ENCODE measurements around the gene CCDC50.

CCDC50 gene

DNA sequence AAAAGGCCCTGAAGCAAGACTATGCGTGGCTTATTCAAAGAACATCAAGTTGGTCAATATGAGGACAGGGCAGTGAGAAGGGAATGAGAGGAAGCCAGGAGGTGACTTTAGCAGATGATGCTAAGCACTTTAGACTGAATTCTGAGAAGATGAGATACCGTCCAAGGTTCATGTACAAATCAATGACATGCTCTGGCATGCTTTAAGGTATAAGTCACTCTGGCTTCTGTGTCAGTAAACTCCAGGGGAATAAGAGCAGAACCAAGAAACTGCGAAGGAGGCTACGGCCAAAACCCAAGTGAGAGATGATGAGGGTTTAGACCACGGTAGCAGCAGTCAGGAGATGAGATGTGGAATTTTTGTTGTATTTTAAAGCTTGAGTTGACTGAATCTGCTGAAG is 8.9 kb upstream of the CCDC50 start:
- no peak for DNase-seq (ENCODE audit: low read depth, low spot score)
- Histone ChIP-seq H3K27me3 (ENCODE audit: control insufficient read depth, insufficient read depth, low read length) (no peaks in the 10 kb centered on the region), H3K9me3 (ENCODE audit: control insufficient read depth, insufficient read depth, low read length) (no peaks in the 10 kb centered on the region), H3K27ac (ENCODE audit: low read length) (no peak overlapping the region), H3K4me1 (ENCODE audit: control insufficient read depth, insufficient read depth, low read length) (no peaks in the 10 kb centered on the region), H3K36me3 (ENCODE audit: control insufficient read depth, insufficient read depth, low read length) (no peaks in the 10 kb centered on the region), H3K4me3 (ENCODE audit: low read length) (no peak overlapping the region)
- no CpG with 5 or more reads among the region's 5 CpGs for WGBS (ENCODE audit: insufficient coverage, insufficient read length)

DNA sequence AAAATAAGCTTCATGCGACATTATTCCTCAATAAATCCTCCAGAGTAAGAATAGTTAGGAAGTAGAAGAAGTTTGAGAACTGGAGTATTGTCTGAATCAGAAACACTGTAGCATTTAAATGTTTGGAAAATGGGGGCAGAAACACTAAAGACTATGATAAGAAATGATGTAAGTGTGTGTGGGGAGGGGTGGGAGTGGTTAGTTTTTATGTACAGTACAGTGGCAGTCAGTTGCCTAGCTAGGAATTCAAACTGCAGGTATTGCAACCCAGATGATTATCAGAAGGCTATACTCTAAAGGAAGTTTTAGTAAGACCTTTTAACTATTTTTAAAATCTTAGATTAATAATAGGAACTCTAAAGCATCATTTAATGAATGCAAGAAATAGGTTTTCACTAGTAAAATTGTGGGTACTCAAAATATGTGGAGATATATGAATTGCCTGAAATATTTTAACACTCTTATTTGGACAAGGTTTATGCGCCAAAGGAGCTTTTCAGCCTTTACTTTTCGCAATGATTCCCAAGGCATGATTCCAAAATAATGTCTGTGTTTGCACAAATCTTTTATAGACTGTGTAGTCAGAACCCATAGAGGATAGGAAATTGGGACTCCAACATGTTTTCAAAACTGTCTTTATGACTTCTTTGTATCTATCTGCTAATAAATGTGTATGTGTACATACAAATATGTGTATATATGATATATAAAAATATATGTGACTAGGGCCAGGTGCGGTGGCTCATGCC is 8.0 kb upstream of the CCDC50 start:
- Histone ChIP-seq H3K4me3 (ENCODE audit: low read length) (no peak overlapping the region), H3K36me3 (ENCODE audit: control insufficient read depth, insufficient read depth, low read length) (no peaks in the 10 kb centered on the region), H3K27me3 (ENCODE audit: control insufficient read depth, insufficient read depth, low read length) (no peaks in the 10 kb centered on the region), H3K9me3 (ENCODE audit: control insufficient read depth, insufficient read depth, low read length) (no peaks in the 10 kb centered on the region), H3K4me1 (ENCODE audit: control insufficient read depth, insufficient read depth, low read length) (no peaks in the 10 kb centered on the region), H3K27ac (ENCODE audit: low read length) (no peak overlapping the region)
- WGBS (ENCODE audit: insufficient coverage, insufficient read length) = no CpG with 5 or more reads among the region's 4 CpGs
- DNase-seq (ENCODE audit: low read depth, low spot score) = no peak

DNA sequence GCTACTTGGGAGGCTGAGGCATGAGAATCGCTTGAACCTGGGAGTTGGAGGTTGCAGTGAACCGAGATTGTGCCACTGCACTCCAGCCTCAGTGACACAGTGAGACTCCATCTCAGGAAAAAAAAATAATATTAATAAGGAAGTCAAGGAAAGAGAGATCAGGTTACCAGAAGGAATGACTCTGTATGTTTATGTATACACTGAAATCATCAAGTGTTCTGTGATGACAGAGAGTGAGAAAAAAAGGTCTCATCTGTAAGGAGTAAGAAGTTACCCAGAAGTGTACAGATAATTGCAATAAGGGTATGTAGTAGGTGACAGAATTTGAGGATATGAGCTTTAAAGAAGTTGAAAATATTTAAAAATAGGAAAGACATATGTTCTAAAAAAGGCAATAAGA is 4.3 kb upstream of the CCDC50 start:
- no CpG with 5 or more reads among the region's 2 CpGs for WGBS (ENCODE audit: insufficient coverage, insufficient read length)

DNA sequence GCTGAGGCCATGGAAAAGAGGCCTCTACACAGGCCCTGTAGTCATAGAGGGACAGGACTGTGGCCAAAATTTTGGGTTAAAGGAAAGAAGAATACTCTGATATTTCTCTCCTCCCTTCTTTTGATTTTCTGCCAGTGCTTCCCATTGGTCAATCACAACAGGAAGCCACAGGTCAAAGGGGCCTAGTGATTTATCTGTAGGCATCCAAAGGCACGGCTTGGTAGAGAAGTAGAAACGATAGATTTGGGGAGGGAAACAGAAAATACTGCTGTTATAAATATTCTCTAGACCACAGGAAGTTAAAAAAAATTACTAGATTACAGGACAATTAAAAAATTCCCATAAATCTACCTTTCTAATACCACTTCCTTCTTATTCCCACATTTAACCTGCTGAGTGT is 1.7 kb upstream of the CCDC50 start:
- no peak for DNase-seq (ENCODE audit: low read depth, low spot score)
- no peak overlapping the region for H3K4me3 ChIP-seq (ENCODE audit: low read length)
- no peaks in the 10 kb centered on the region; the same call in 1 of the 2 replicates for H3K4me1 ChIP-seq (ENCODE audit: control insufficient read depth, insufficient read depth, low read length)
- H3K9me3 ChIP-seq (ENCODE audit: control insufficient read depth, insufficient read depth, low read length) = no peaks in the 10 kb centered on the region
- H3K36me3 ChIP-seq (ENCODE audit: control insufficient read depth, insufficient read depth, low read length) = no peaks in the 10 kb centered on the region
- H3K27me3 ChIP-seq (ENCODE audit: control insufficient read depth, insufficient read depth, low read length) = peaks cover 8% of the 10 kb centered on the region; the same call in 1 of the 2 replicates
- WGBS (ENCODE audit: insufficient coverage, insufficient read length) = no CpG with 5 or more reads among the region's 2 CpGs
- no peak overlapping the region for H3K27ac ChIP-seq (ENCODE audit: low read length)

More for the DNA sequence above, 4.3 kb upstream of the CCDC50 start:
- Histone ChIP-seq H3K4me1 (ENCODE audit: control insufficient read depth, insufficient read depth, low read length) (no peaks in the 10 kb centered on the region; the same call in 1 of the 2 replicates), H3K27me3 (ENCODE audit: control insufficient read depth, insufficient read depth, low read length) (peaks cover 8% of the 10 kb centered on the region; the same call in 1 of the 2 replicates), H3K36me3 (ENCODE audit: control insufficient read depth, insufficient read depth, low read length) (no peaks in the 10 kb centered on the region), H3K9me3 (ENCODE audit: control insufficient read depth, insufficient read depth, low read length) (no peaks in the 10 kb centered on the region), H3K27ac (ENCODE audit: low read length) (no peak overlapping the region), H3K4me3 (ENCODE audit: low read length) (no peak overlapping the region)
- DNase-seq (ENCODE audit: low read depth, low spot score) = no peak

DNA sequence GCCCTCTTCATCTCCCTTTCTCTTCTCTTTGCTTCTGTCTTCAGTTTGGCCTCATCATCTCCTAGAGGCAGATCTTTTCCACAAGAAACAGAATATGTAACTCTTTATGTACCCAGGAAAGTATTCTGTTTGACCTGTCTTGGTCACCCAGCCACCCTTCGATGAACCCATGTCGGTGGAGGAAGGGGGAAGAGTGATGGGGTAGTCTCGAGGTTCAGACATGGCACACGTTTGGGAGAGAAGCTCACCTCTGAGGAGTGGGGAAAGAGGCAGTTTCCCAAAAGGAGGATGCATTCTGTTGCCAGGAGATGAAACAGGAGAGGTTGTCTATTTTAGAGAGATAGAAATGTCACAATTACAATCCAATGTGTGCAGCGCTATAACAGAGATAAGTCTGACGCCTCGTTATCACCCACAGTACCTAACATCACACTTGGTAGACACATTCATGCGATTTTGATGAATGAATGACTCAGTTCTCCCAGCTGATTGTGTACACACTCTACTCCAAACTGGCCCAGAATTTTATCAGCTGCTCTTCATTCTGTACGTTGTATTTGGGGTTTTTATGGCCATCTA is 722 bp upstream of the CCDC50 start:
- Histone ChIP-seq H3K4me1 (ENCODE audit: control insufficient read depth, insufficient read depth, low read length) (no peaks in the 10 kb centered on the region; the same call in 1 of the 2 replicates), H3K4me3 (ENCODE audit: low read length) (no peak overlapping the region; the same call in 1 of the 2 replicates), H3K27me3 (ENCODE audit: control insufficient read depth, insufficient read depth, low read length) (peaks cover 8% of the 10 kb centered on the region; the same call in 1 of the 2 replicates), H3K9me3 (ENCODE audit: control insufficient read depth, insufficient read depth, low read length) (no peaks in the 10 kb centered on the region), H3K27ac (ENCODE audit: low read length) (no peak overlapping the region), H3K36me3 (ENCODE audit: control insufficient read depth, insufficient read depth, low read length) (no peaks in the 10 kb centered on the region)
- no peak for DNase-seq (ENCODE audit: low read depth, low spot score)
- WGBS (ENCODE audit: insufficient coverage, insufficient read length) = no CpG with 5 or more reads among the region's 9 CpGs

DNA sequence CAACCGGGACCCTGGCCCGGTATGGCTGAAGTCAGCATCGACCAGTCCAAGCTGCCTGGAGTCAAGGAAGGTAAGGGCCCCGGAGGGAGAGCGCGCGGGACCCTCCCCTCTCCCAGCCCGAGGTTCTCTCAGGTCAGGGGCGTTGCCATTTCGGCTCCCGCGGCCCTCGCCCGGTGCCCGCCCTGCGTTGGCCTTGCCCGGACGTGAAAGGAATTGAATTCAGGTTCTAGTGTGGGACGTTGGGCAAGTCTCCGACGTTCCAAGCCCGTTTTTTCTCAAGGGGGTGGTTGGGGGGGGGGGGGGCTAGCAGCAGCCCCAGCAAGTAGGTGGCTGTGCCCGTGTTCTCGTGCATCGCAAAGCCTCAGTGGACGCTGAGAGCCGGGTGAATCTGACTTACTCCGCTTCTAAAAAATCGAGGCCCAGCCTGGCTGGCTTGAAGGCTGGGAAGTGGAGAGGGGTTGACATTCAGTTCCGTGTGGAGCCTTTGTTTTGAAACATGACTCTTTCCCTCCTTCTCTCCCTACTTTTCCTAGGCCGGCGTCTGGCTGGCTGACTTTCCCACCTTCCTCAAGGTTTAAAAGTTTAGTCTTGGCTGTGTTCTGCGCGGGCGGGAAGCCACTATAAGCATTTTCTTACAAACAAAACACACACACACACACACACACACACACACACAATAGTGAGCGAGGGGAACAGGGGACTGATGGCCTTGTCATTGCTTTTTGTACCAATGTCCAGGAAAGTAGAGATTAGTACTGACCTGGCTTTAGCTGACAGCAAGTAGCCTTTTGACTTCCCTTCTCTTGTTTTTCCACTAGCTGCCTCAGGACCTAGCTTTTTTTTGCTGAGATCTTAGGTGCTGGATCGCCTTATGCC is 698 bp downstream of the CCDC50 start, which contains the start of gene UTS2B:
TSS of gene UTS2B (minus strand) at position 873 of the 876 bp plus-strand sequence. CDS start 48,337 bp downstream, outside the sequence.
- WGBS (ENCODE audit: insufficient coverage, insufficient read length) = no CpG with 5 or more reads among the region's 37 CpGs
- DNase-seq (ENCODE audit: low read depth, low spot score) = peak; percentile 25

DNA sequence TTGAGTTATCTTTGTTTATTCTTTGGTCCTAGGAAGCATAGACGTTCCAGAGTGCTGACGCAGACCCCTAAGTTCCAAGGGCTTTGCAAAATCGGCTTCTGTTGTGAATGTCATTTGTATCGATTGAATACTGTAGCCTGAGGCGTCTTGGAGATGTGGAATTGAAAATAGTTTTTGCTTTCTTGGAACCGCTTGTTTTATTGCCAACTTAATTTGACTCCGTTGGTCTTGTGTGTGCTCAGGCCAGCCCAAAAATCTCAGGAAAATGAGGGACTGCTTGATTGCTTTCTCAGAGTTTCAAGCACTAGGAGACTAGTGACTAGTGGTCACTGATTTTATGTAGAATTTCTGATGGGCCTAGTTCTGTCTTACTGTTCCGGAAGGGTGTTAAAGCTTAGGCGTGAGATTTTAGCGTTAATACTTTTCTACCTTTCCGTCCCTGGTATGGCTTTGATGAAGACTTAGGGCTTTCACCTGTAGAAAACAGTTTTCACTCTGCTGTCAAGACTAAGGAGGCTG is 1.4 kb downstream of the CCDC50 start:
- Histone ChIP-seq H3K4me3 (ENCODE audit: low read length) (peak overlapping the region; percentile 94; the same call in 1 of the 2 replicates), H3K27ac (ENCODE audit: low read length) (no peak overlapping the region), H3K9me3 (ENCODE audit: control insufficient read depth, insufficient read depth, low read length) (no peaks in the 10 kb centered on the region), H3K4me1 (ENCODE audit: control insufficient read depth, insufficient read depth, low read length) (no peaks in the 10 kb centered on the region; the same call in 1 of the 2 replicates), H3K27me3 (ENCODE audit: control insufficient read depth, insufficient read depth, low read length) (peaks cover 8% of the 10 kb centered on the region; the same call in 1 of the 2 replicates), H3K36me3 (ENCODE audit: control insufficient read depth, insufficient read depth, low read length) (no peaks in the 10 kb centered on the region)
- DNase-seq (ENCODE audit: low read depth, low spot score) = no peak
- no CpG with 5 or more reads among the region's 11 CpGs for WGBS (ENCODE audit: insufficient coverage, insufficient read length)

More for the DNA sequence above, 698 bp downstream of the CCDC50 start, which contains the start of gene UTS2B:
- no peaks in the 10 kb centered on the region for H3K9me3 ChIP-seq (ENCODE audit: control insufficient read depth, insufficient read depth, low read length)
- no peaks in the 10 kb centered on the region; the same call in 1 of the 2 replicates for H3K4me1 ChIP-seq (ENCODE audit: control insufficient read depth, insufficient read depth, low read length)
- peaks cover 8% of the 10 kb centered on the region; the same call in 1 of the 2 replicates for H3K27me3 ChIP-seq (ENCODE audit: control insufficient read depth, insufficient read depth, low read length)
- no peaks in the 10 kb centered on the region for H3K36me3 ChIP-seq (ENCODE audit: control insufficient read depth, insufficient read depth, low read length)
- H3K4me3 ChIP-seq (ENCODE audit: low read length) = peak within 1 kb of the TSS; percentile 94
- H3K27ac ChIP-seq (ENCODE audit: low read length) = no peak within 1 kb of the TSS

DNA sequence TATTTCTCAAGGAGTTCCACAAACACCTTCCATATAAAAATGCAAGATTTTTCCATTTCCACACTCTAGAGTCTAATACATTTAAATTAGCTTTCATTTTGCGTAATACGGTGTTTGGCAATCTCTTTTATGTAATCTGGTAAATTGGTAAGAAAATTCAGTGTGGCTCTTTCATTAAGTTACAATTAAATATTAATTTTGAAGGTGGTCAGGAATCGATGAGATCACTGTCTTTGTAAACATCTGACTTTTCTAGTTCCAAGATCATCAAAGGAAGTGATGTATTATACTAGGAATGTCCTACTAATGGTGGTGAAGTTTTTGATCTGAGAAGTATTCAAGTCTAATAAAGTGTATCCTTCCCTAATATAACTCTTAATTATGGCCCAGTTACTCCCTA is 2.2 kb downstream of the CCDC50 start:
- Histone ChIP-seq H3K27ac (ENCODE audit: low read length) (no peak overlapping the region), H3K36me3 (ENCODE audit: control insufficient read depth, insufficient read depth, low read length) (no peaks in the 10 kb centered on the region), H3K4me1 (ENCODE audit: control insufficient read depth, insufficient read depth, low read length) (no peaks in the 10 kb centered on the region; the same call in 1 of the 2 replicates), H3K9me3 (ENCODE audit: control insufficient read depth, insufficient read depth, low read length) (no peaks in the 10 kb centered on the region), H3K4me3 (ENCODE audit: low read length) (no peak overlapping the region), H3K27me3 (ENCODE audit: control insufficient read depth, insufficient read depth, low read length) (peaks cover 8% of the 10 kb centered on the region; the same call in 1 of the 2 replicates)
- no peak for DNase-seq (ENCODE audit: low read depth, low spot score)
- no CpG with 5 or more reads among the region's 3 CpGs for WGBS (ENCODE audit: insufficient coverage, insufficient read length)

DNA sequence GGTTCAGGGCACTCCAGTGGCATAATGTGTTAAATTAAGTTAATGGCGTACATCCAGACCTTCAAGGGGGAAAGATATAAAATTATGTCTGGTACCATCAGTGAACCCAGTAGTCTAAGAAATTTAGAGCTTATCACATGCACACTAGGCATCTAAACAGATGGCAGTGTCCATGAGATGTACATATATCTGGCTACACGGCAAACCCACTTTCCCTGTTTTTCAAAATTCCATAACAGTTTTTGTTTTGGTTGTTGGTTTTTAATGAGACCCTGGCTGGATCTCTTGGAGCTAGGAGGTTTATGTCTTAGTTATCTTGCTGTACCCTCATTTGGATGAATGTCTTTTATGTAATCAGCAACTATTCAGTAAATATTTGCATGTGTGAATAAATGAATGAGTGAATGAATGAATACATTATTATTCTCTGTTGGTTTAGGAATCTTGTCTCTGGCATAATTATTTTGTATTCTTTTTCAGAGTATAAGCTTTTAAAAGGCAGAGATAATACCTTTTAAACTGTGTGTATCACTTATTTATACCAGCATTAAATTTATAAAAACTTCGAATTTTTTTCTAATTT is 4.2 kb downstream of the CCDC50 start:
- Histone ChIP-seq H3K27me3 (ENCODE audit: control insufficient read depth, insufficient read depth, low read length) (peaks cover 3% of the 10 kb centered on the region; the same call in 1 of the 2 replicates), H3K4me1 (ENCODE audit: control insufficient read depth, insufficient read depth, low read length) (no peaks in the 10 kb centered on the region; the same call in 1 of the 2 replicates), H3K4me3 (ENCODE audit: low read length) (no peak overlapping the region), H3K36me3 (ENCODE audit: control insufficient read depth, insufficient read depth, low read length) (no peaks in the 10 kb centered on the region), H3K9me3 (ENCODE audit: control insufficient read depth, insufficient read depth, low read length) (no peaks in the 10 kb centered on the region), H3K27ac (ENCODE audit: low read length) (no peak overlapping the region)
- no CpG with 5 or more reads among the region's 3 CpGs for WGBS (ENCODE audit: insufficient coverage, insufficient read length)
- DNase-seq (ENCODE audit: low read depth, low spot score) = no peak

All from iPS DF 6.9 (cell line).